NCI-H446 (cell line): ENCODE data around the gene TLE4.

Experiments
- DNase-seq, 2 experiments: peaks; one replicate each; lab custom pipeline; 2025; lab: John Stamatoyannopoulos, UW

The TLE4 gene

GRCh38 chr9:79572032-79572607 is 355 bp downstream of the TLE4 start:
- no peak for DNase-seq

DNA sequence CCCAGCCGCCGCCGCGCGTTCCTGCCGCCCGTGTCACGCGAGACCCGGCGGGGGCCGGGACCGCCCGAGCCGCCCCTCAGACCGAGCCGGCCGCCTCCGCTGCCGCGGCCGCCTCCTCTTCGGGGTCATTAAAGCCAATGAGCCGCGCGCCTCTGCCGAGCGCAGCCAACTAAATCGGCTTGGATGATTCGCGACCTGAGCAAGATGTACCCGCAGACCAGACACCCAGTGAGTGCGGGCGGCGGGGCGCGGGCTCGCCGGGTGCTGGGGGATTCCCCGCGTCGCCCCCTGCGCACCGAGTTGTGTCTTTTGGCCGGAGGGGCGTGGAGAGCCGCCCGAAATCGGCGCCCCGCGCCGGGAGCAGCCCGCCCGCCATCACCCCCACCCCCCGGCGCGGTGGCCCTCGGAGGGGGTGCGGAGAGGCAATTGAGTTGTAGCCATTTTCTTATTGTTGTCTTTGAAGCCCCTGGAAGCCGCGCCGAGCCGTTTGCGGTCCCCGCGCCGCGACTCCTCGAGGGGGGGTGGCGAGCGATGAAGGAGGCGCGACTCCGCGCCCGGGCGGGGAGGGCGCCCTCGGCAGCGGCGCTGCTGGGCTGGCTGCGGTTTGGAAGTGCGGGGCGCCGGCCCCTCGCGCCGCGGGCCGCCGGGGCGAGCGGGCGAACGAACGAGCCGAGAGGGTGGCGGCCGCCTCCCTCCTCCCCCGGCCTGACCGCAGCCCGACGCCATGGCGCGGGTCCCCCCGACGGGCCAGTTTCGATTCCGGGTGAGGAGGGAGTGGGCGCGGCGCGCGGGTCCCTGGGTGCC is 1.0 kb downstream of the TLE4 start:
- DNase-seq, result no peak

DNA sequence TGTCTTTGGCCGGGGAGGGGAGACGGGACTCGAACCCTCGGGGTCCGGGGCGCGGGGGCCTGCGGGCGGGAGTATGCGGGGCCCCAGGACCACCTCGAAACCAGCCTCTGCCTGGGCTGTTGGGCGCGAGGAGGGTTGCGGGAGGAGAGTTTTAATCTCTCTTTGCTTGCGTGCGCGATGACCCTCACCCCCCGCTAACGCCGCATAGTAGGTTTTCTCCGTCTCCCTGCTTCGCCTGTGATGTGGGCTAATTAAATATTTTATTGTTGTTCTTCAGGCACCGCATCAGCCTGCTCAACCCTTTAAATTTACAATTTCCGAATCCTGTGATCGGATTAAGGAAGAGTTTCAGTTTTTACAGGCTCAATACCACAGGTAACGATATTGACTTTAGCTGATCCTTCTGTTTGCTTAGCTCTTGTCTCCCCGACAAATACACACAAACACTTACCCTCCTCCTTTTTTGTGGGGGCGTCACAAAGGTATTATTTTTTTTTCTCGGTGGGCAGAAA is 1.7 kb downstream of the TLE4 start:
- no peak for DNase-seq

DNA sequence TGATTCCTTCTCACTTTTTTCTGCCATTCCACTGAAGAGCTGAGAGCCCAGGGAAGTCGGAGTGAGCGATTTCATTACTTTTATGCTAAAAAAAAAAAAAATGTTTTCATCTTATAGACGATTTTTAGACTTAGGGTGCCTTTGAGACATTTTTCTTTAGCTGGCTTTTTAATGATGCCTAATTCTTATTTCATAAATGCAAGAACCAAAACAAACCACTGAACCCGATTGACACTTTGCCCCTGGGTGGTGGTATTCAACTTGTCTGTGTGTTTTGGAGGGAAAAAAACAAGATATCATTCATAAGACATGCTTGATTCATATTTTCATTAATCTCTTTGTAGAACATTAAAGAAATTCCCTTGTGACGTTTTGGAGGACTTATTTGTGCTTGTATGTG is 2.4 kb downstream of the TLE4 start:
- DNase-seq, result no peak

- no peak for DNase-seq
Measured at GRCh38 chr9:79574781-79575180, 3.0 kb downstream of the TLE4 start.

- DNase-seq, result no peak
Measured at GRCh38 chr9:79575547-79575946, 3.8 kb downstream of the TLE4 start.

- no peak for DNase-seq
Measured at GRCh38 chr9:79577969-79578723, 6.4 kb downstream of the TLE4 start.

- no peak for DNase-seq
Measured at GRCh38 chr9:79578891-79579290, 7.1 kb downstream of the TLE4 start.

GRCh38 chr9:79579624-79580023 is 7.9 kb downstream of the TLE4 start:
- no peak for DNase-seq

DNA sequence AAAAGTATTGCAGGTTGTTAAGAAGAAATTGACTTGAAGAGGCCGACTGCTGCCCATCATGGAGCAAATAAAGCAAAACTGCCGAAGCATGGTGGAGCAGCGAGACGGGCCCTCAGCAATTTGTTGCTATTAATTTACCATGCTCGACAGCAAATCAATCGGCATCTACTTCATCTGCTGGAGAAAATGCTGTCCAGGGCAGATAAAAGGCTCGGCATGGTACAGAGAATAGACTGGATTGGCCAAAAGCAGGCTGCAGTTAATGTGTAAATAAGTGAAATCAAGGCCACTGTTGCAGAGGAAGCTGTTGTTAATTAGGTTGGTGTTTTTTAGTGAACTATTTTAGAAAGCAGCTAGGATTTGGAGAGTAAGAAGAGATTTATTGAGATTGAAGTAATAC is 8.3 kb downstream of the TLE4 start:
- DNase-seq, result no peak

- no peak for DNase-seq
Measured at GRCh38 chr9:79581388-79581787, 9.6 kb downstream of the TLE4 start.

GRCh38 chr9:79581794-79582193 is 10.0 kb downstream of the TLE4 start:
- no peak for DNase-seq

- DNase-seq, result no peak
Measured at GRCh38 chr9:79583952-79584654, 12.3 kb downstream of the TLE4 start.

GRCh38 chr9:79584655-79584982 is 12.9 kb downstream of the TLE4 start:
- no peak for DNase-seq

- DNase-seq, result no peak
Measured at GRCh38 chr9:79588488-79589223, 16.9 kb downstream of the TLE4 start.

DNA sequence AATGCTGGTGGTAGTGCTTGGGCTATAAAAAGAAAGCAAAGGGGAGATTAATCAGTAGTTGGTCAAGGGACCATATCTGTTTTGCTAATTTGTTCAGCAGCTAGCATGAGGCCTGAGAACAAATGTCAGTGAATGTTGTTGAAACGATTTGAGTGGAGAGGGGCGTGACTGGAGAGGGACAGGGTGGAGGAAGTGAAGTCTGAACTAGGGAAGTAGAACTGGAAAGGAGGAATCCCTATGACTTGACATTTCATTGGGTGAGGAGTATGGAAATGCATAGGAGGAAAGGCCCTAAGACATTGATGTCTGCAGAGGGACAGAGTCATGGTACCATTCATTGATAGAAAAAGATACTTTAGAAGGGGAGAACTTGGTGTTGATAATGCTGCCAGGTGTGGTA is 19.7 kb downstream of the TLE4 start:
- DNase-seq, result no peak

GRCh38 chr9:79592726-79593493 is 21.1 kb downstream of the TLE4 start:
- no peak for DNase-seq

GRCh38 chr9:79598562-79599345 is 27.0 kb downstream of the TLE4 start:
- no peak for DNase-seq

GRCh38 chr9:79600466-79600865 is 28.7 kb downstream of the TLE4 start:
- no peak for DNase-seq
